Adrenal gland (tissue), 12 donors: ENCODE data around the gene PSMD7. TPM values are rescaled to one million over a fixed set of nuclear protein-coding genes. Genes with fewer than 3 reads are reported as not detected.

Experiments
- DNase-seq, 7 donors: peaks; one replicate each; pipeline ENCODE4 v3.0.0-alpha.2; 2019 to 2020
- H3K27ac ChIP-seq, 5 donors: fragments of 200-600 bp; sonication (generic) in 4 of 5; 1 replicate in 3 of 5; 2 replicates in 2 of 5; pipeline versions ENCODE4 v1.5.1 to v1.8.0; 2016 to 2020; ENCODE audit warnings: mild to moderate bottlenecking in 1 of 5
- H3K27me3 ChIP-seq: fragments of 200-600 bp; 2 replicates; pipeline ENCODE4 v1.8.0; 2021
- H3K36me3 ChIP-seq, 2 donors: fragments of 200-600 bp; replicated peaks in 1 of 2; 1 replicate in 1 of 2; 2 replicates in 1 of 2; pipeline versions ENCODE4 v1.5.1 to v1.8.0; 2018 to 2022
- H3K4me1 ChIP-seq, 2 donors: fragments of 200-600 bp; replicated peaks in 1 of 2; 1 replicate in 1 of 2; 2 replicates in 1 of 2; pipeline versions ENCODE4 v1.5.1 to v1.8.0; 2018 to 2021
- H3K4me3 ChIP-seq, 4 donors: fragments of 200-600 bp; sonication (generic) in 3 of 4; one replicate each; pipeline ENCODE4 v1.5.1; 2016 to 2018
- H3K9me3 ChIP-seq, 3 donors: fragments of 200-600 bp; sonication (generic) in 1 of 3; replicated peaks in 1 of 3; 1 replicate in 2 of 3; 2 replicates in 1 of 3; pipeline versions ENCODE4 v1.5.1 to v1.8.0; 2016 to 2021
- POLR2A ChIP-seq, 2 donors: fragments of 450-650 bp; IDR thresholded peaks; one replicate each; pipeline ENCODE4 v1.6.1; 2017; ENCODE audit warnings: antibody characterized with exemption in 2 of 2, mild to moderate bottlenecking in 2 of 2, moderate library complexity in 1 of 2
- WGBS, 4 donors: extraction: QIAGEN DNeasy Blood & Tissue Kit in 2 of 4; methylation state at CpG; one replicate each; pipeline versions ENCODE4 v1.1.5 to v1.1.7; 2013 to 2017; 5-methylcytosine and 5-hydroxymethylcytosine counted together
- intact Hi-C, 2 donors: fragments of 100-400 bp; cut with DNase I; formaldehyde crosslinking; loops; one replicate each; pipeline versions ENCODE4 v1.14.1 to v1.15.0; 2022 to 2023
- polyA plus RNA-seq, 3 donors: library from polyadenylated mRNA; stranded (reverse); fragments of 200-250 nt in 2 of 3; fragments of 350-450 nt in 1 of 3; fragmentation: Illumina TruSeq in 1 of 3; extraction: RNeasy Lipid Tissue Mini Kit (QIAGEN cat#74804) in 1 of 3; gene quantifications; one replicate each; pipeline ENCODE4 v1.2.3, GENCODE V29; 2013 to 2014
- total RNA-seq, 9 donors: library from RNA; depleted of rRNA in 4 of 9; stranded (reverse); fragments of >200 nt in 4 of 9; fragments of 120-200 nt in 1 of 9; fragmentation: NEBNext Ultra II Directional in 1 of 9; extraction: Animal tissue kit (Norgen Biotek cat#: 25700) in 1 of 9; gene quantifications; one replicate each; pipeline versions ENCODE4 v1.1.0 to v1.2.4, GENCODE V29; 2013 to 2023
- TF ChIP-seq, protein P1 (sequence below), 6 experiments: fragments of 450-650 bp in 4 of 6; fragments of 200-600 bp in 2 of 6; sonication (generic) in 1 of 6; IDR thresholded peaks; 1 replicate in 5 of 6; 2 replicates in 1 of 6; pipeline versions ENCODE4 v1.5.1 to v1.8.0; 2016 to 2021; ENCODE audit warnings: antibody characterized with exemption in 6 of 6, mild to moderate bottlenecking in 2 of 6, moderate library complexity in 1 of 6
- donor health status: healthy with polysubstance abuse.
- donor health status: Bipolar disorder and iron deficiency.
- donor health status: DM: yes; HTN: yes; CAD: no.
- donor health status: DM: no; HTN: no; CAD: no.
- donor health status: DM: no; HTN: no; CAD: no.
- donor health status: DM: yes; HTN: yes; CAD: no.

Gene PSMD7
- total and polyA plus RNA-seq, 12 donors = 52.1 to 233 (median 89.4) TPM

DNA sequence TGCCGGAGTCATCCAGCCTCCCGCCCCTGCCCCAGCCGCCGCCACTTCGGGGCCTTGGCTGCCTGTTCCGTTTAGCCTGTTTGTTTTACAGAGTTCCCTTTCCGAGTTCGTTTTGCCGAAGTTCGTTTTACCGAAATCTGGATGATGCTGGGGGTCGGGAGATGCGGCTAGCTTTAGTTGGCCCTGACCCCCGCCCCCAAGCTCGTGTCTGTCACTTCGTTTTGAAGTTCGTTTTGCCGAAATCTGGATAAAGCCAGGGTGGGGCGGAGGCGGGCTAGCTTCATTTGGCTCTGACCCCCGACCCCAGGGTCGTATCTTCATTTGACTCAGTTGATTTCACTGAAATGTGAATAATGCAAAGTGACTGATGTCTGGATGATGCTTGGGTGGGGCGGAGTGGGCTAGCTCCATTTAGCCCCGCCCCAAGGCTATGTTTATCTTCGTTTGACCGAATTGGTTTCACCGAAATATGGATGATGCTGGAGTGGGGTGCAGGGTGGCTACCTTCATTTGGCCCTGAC, 591 bp downstream of the PSMD7 start:
- TF ChIP-seq POLR2A (IDR thresholded peaks at IDR 0.05) = no peak
- TF ChIP-seq, protein P1, sequence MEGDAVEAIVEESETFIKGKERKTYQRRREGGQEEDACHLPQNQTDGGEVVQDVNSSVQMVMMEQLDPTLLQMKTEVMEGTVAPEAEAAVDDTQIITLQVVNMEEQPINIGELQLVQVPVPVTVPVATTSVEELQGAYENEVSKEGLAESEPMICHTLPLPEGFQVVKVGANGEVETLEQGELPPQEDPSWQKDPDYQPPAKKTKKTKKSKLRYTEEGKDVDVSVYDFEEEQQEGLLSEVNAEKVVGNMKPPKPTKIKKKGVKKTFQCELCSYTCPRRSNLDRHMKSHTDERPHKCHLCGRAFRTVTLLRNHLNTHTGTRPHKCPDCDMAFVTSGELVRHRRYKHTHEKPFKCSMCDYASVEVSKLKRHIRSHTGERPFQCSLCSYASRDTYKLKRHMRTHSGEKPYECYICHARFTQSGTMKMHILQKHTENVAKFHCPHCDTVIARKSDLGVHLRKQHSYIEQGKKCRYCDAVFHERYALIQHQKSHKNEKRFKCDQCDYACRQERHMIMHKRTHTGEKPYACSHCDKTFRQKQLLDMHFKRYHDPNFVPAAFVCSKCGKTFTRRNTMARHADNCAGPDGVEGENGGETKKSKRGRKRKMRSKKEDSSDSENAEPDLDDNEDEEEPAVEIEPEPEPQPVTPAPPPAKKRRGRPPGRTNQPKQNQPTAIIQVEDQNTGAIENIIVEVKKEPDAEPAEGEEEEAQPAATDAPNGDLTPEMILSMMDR (IDR thresholded peaks at IDR 0.05) = no peak
- Histone ChIP-seq H3K27ac (peak overlapping the region; percentile 84 to 97 (median 97)), H3K4me1 (peaks cover 9 to 35% of the 10 kb centered on the region in 2 donors), H3K4me3 (peak overlapping the region; percentile 57 to 97 (median 86)), H3K9me3 (no peaks in the 10 kb centered on the region), H3K27me3 (no peaks in the 10 kb centered on the region), H3K36me3 (peaks cover 0 to 32% of the 10 kb centered on the region in 2 donors)
- WGBS, 4 donors = 0 to 2% (median 0%) methylated on average over 21 to 27 of the region's 27 CpGs
- peak in 6 of 7 donors; percentile 26 to 69 (median 49) for DNase-seq
- intact Hi-C loops = no loop called here

DNA sequence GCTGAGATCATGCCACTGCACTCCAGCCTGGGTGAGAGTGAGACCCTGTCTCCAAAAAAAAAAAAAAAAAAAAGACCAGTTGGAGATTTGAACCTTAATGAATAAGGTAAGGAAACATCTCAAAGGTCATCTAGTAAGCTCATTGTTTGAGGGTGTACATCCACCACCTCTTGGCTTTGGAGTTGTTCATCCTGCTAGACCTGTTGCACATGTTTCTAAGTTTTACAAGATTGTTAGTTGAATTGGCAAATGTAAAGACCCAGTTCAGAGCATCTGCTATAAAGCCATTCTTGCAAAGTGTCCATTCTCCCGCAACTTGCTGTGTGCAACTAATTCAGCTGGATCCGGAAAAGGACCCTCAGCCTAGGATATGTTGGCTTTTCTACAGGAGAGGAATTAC, 1.5 kb downstream of the PSMD7 start:
- intact Hi-C loops = no loop called here
- Histone ChIP-seq H3K4me3 (peak overlapping the region in 2 of 4 donors; percentile 76 to 97), H3K27me3 (no peaks in the 10 kb centered on the region), H3K36me3 (peaks cover 0 to 40% of the 10 kb centered on the region in 2 donors), H3K27ac (peak overlapping the region in 1 of 5 donors; percentile 90), H3K9me3 (no peaks in the 10 kb centered on the region), H3K4me1 (peaks cover 9 to 35% of the 10 kb centered on the region in 2 donors)
- TF ChIP-seq, protein P1 (IDR thresholded peaks at IDR 0.05) = no peak
- TF ChIP-seq POLR2A (IDR thresholded peaks at IDR 0.05) = no peak
- DNase-seq = no peak
- WGBS, 4 donors = 82 to 96% (median 90%) methylated on average over 2 of the region's 2 CpGs

DNA sequence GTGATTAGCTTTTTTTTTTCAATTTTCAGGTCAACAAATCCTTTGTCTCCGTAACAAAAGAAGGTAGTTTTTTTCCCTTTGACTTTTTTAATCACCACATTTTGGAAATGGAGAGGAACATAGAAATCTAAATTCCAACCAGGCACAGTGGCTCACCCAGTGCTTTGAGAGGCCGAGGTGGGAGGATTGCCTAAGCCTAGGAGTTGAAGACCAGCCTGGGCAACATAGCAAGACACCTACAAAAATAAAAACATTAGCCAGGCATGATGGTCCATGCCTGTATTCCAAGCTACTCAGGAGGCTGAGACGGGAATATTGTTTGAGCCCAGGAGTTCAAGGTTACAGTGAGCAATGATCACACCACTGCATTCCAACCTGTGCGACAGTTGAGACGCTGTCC, 5.7 kb downstream of the PSMD7 start:
- peaks cover 4 to 25% of the 10 kb centered on the region in 2 donors for H3K4me1 ChIP-seq
- peak overlapping the region in 2 of 5 donors; percentile 11 to 14 for H3K27ac ChIP-seq
- no peaks in the 10 kb centered on the region for H3K9me3 ChIP-seq
- H3K36me3 ChIP-seq = peaks cover 0 to 80% of the 10 kb centered on the region in 2 donors
- H3K27me3 ChIP-seq = no peaks in the 10 kb centered on the region
- intact Hi-C loops = no loop called here
- TF ChIP-seq, protein P1 (IDR thresholded peaks at IDR 0.05) = no peak
- TF ChIP-seq POLR2A (IDR thresholded peaks at IDR 0.05) = no peak
- no peak for DNase-seq
- H3K4me3 ChIP-seq = no peak overlapping the region
- 63 to 76% (median 69%) methylated on average over 5 of the region's 5 CpGs for WGBS, 4 donors

DNA sequence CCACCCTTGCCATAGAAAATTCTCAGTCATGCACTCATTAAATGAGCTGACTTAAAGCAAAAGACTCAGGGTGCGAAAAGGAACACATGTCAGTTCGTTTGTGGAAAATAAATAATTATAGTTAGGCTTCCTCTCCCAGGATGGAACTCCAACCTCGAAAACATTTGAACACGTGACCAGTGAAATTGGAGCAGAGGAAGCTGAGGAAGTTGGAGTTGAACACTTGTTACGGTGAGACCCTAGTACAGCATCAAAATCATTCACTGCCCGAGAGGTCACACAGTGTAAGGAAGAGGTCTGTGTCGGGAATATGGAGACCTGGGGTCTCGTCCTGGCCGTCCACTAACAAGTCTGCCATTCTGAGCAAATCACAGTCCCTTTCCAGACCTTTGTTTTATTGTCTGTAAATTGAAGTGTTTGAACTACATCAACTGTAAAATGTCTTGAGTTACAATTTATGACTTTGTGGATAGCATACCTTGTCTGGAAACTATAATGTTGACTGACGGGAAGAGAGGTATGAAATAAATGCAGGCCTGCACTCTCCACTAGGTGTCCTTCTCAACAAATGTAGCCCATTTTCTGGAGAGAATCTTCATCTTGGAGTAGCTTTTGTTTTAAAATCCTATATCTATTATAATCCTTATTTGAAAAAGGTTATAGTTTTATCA, 7.7 kb downstream of the PSMD7 start:
- Histone ChIP-seq H3K4me3 (no peak overlapping the region), H3K27ac (no peak overlapping the region), H3K36me3 (peaks cover 0 to 76% of the 10 kb centered on the region in 2 donors), H3K27me3 (no peaks in the 10 kb centered on the region), H3K9me3 (no peaks in the 10 kb centered on the region), H3K4me1 (peaks cover 0 to 7% of the 10 kb centered on the region in 2 donors)
- DNase-seq = no peak
- 72 to 80% (median 79%) methylated on average over 10 of the region's 10 CpGs for WGBS, 4 donors
- TF ChIP-seq, protein P1 (IDR thresholded peaks at IDR 0.05) = peak in 5 of 6 experiments; percentile 12 to 32 (median 20)
- no peak for TF ChIP-seq POLR2A (IDR thresholded peaks at IDR 0.05)
- intact Hi-C loops = no loop called here
